ENCODE results near the gene SFMBT1.
"Not testable (repeated sequence)": the region's sequence is repeated elsewhere in the genome, so short reads cannot be mapped to it uniquely, and the experiment has no call there.

Gene SFMBT1

GRCh38 chr3:53072653-53073552 lies 27.0 kb upstream of the SFMBT1 start:
- WGBS, 2 experiments (ENCODE audit: insufficient coverage in 2 of 2), result 24 to 35% methylated on average over 23 to 30 of the region's 32 CpGs
- H3K4me3 ChIP-seq (ENCODE audit: extremely low read depth, insufficient read depth, low read length, poor library complexity, severe bottlenecking), result no peak overlapping the region

GRCh38 chr3:53071882-53072431 lies 26.1 kb upstream of the SFMBT1 start:
- no peak overlapping the region for H3K4me3 ChIP-seq (ENCODE audit: extremely low read depth, insufficient read depth, low read length, poor library complexity, severe bottlenecking)
- no peaks in the 10 kb centered on the region for H3K9me3 ChIP-seq (ENCODE audit: control insufficient read depth, low read length)
- WGBS, 2 experiments (ENCODE audit: insufficient coverage in 2 of 2), result 91 to 96% methylated on average over 10 to 11 of the region's 11 CpGs

More at GRCh38 chr3:53072653-53073552, 27.0 kb upstream of the SFMBT1 start:
- no peak overlapping the region for H3K27ac ChIP-seq (ENCODE audit: low read depth, low read length, severe bottlenecking)
- no peaks in the 10 kb centered on the region for H3K36me3 ChIP-seq (ENCODE audit: control insufficient read depth, insufficient read depth, low read length)
- H3K4me1 ChIP-seq (ENCODE audit: control insufficient read depth, insufficient read depth, low read length, poor library complexity, severe bottlenecking), result peaks cover 3% of the 10 kb centered on the region
- no peaks in the 10 kb centered on the region for H3K9me3 ChIP-seq (ENCODE audit: control insufficient read depth, low read length)

GRCh38 chr3:53069422-53070068 lies 23.7 kb upstream of the SFMBT1 start:
- no peak overlapping the region for H3K4me3 ChIP-seq (ENCODE audit: extremely low read depth, insufficient read depth, low read length, poor library complexity, severe bottlenecking)
- no peaks in the 10 kb centered on the region for H3K36me3 ChIP-seq (ENCODE audit: control insufficient read depth, insufficient read depth, low read length)
- H3K27ac ChIP-seq (ENCODE audit: low read depth, low read length, severe bottlenecking), result no peak overlapping the region
- no peaks in the 10 kb centered on the region for H3K9me3 ChIP-seq (ENCODE audit: control insufficient read depth, low read length)
- WGBS, 2 experiments (ENCODE audit: insufficient coverage in 2 of 2), result 61 to 70% methylated on average over 3 to 4 of the region's 4 CpGs
- H3K4me1 ChIP-seq (ENCODE audit: control insufficient read depth, insufficient read depth, low read length, poor library complexity, severe bottlenecking), result peaks cover 3% of the 10 kb centered on the region

More at GRCh38 chr3:53071882-53072431, 26.1 kb upstream of the SFMBT1 start:
- H3K36me3 ChIP-seq (ENCODE audit: control insufficient read depth, insufficient read depth, low read length), result no peaks in the 10 kb centered on the region
- peaks cover 3% of the 10 kb centered on the region for H3K4me1 ChIP-seq (ENCODE audit: control insufficient read depth, insufficient read depth, low read length, poor library complexity, severe bottlenecking)
- no peak overlapping the region for H3K27ac ChIP-seq (ENCODE audit: low read depth, low read length, severe bottlenecking)

- WGBS, 2 experiments (ENCODE audit: insufficient coverage in 2 of 2), result 88 to 94% methylated on average over 3 of the region's 3 CpGs
- Histone ChIP-seq H3K4me1 (ENCODE audit: control insufficient read depth, insufficient read depth, low read length, poor library complexity, severe bottlenecking) (peaks cover 3% of the 10 kb centered on the region), H3K9me3 (ENCODE audit: control insufficient read depth, low read length) (no peaks in the 10 kb centered on the region), H3K4me3 (ENCODE audit: extremely low read depth, insufficient read depth, low read length, poor library complexity, severe bottlenecking) (no peak overlapping the region), H3K27ac (ENCODE audit: low read depth, low read length, severe bottlenecking) (no peak overlapping the region), H3K36me3 (ENCODE audit: control insufficient read depth, insufficient read depth, low read length) (no peaks in the 10 kb centered on the region)
These were observed 22.3 kb upstream of the SFMBT1 start for GRCh38 chr3:53068176-53068575.

GRCh38 chr3:53067567-53067966 lies 21.7 kb upstream of the SFMBT1 start:
- WGBS, 2 experiments (ENCODE audit: insufficient coverage in 2 of 2), result 62 to 71% methylated on average over 2 to 3 of the region's 3 CpGs
- Histone ChIP-seq H3K4me1 (ENCODE audit: control insufficient read depth, insufficient read depth, low read length, poor library complexity, severe bottlenecking) (no peaks in the 10 kb centered on the region), H3K4me3 (ENCODE audit: extremely low read depth, insufficient read depth, low read length, poor library complexity, severe bottlenecking) (no peak overlapping the region), H3K27ac (ENCODE audit: low read depth, low read length, severe bottlenecking) (no peak overlapping the region), H3K9me3 (ENCODE audit: control insufficient read depth, low read length) (no peaks in the 10 kb centered on the region), H3K36me3 (ENCODE audit: control insufficient read depth, insufficient read depth, low read length) (no peaks in the 10 kb centered on the region)

- WGBS, 2 experiments (ENCODE audit: insufficient coverage in 2 of 2), result 87 to 96% methylated on average over 6 to 7 of the region's 7 CpGs
These were observed 20.1 kb upstream of the SFMBT1 start for GRCh38 chr3:53065841-53066480.

GRCh38 chr3:53062905-53063304 lies 17.0 kb upstream of the SFMBT1 start:
- WGBS, 2 experiments (ENCODE audit: insufficient coverage in 2 of 2), result no CpG with 5 or more reads among the region's 2 CpGs
- no peaks in the 10 kb centered on the region for H3K9me3 ChIP-seq (ENCODE audit: control insufficient read depth, low read length)
- H3K36me3 ChIP-seq (ENCODE audit: control insufficient read depth, insufficient read depth, low read length), result no peaks in the 10 kb centered on the region
- H3K27ac ChIP-seq (ENCODE audit: low read depth, low read length, severe bottlenecking), result no peak overlapping the region
- H3K4me3 ChIP-seq (ENCODE audit: extremely low read depth, insufficient read depth, low read length, poor library complexity, severe bottlenecking), result no peak overlapping the region
- no peaks in the 10 kb centered on the region for H3K4me1 ChIP-seq (ENCODE audit: control insufficient read depth, insufficient read depth, low read length, poor library complexity, severe bottlenecking)

More at GRCh38 chr3:53065841-53066480, 20.1 kb upstream of the SFMBT1 start:
- H3K36me3 ChIP-seq (ENCODE audit: control insufficient read depth, insufficient read depth, low read length), result no peaks in the 10 kb centered on the region
- H3K9me3 ChIP-seq (ENCODE audit: control insufficient read depth, low read length), result no peaks in the 10 kb centered on the region
- no peak overlapping the region for H3K4me3 ChIP-seq (ENCODE audit: extremely low read depth, insufficient read depth, low read length, poor library complexity, severe bottlenecking)
- no peaks in the 10 kb centered on the region for H3K4me1 ChIP-seq (ENCODE audit: control insufficient read depth, insufficient read depth, low read length, poor library complexity, severe bottlenecking)
- H3K27ac ChIP-seq (ENCODE audit: low read depth, low read length, severe bottlenecking), result no peak overlapping the region

- H3K27ac ChIP-seq (ENCODE audit: low read depth, low read length, severe bottlenecking), result no peak overlapping the region
- no peaks in the 10 kb centered on the region for H3K9me3 ChIP-seq (ENCODE audit: control insufficient read depth, low read length)
- H3K36me3 ChIP-seq (ENCODE audit: control insufficient read depth, insufficient read depth, low read length), result no peaks in the 10 kb centered on the region
- 86 to 93% methylated on average over 1 to 2 of the region's 2 CpGs for WGBS, 2 experiments (ENCODE audit: insufficient coverage in 2 of 2)
- no peaks in the 10 kb centered on the region for H3K4me1 ChIP-seq (ENCODE audit: control insufficient read depth, insufficient read depth, low read length, poor library complexity, severe bottlenecking)
- H3K4me3 ChIP-seq (ENCODE audit: extremely low read depth, insufficient read depth, low read length, poor library complexity, severe bottlenecking), result no peak overlapping the region
These were observed 10.6 kb upstream of the SFMBT1 start for GRCh38 chr3:53056442-53056841.

- WGBS, 2 experiments (ENCODE audit: insufficient coverage in 2 of 2), result 86 to 95% methylated on average over 4 to 5 of the region's 7 CpGs
These were observed 8.4 kb upstream of the SFMBT1 start for GRCh38 chr3:53054233-53054632.

GRCh38 chr3:53051929-53052328 lies 6.1 kb upstream of the SFMBT1 start:
- H3K36me3 ChIP-seq (ENCODE audit: control insufficient read depth, insufficient read depth, low read length), result no peaks in the 10 kb centered on the region
- H3K4me1 ChIP-seq (ENCODE audit: control insufficient read depth, insufficient read depth, low read length, poor library complexity, severe bottlenecking), result no peaks in the 10 kb centered on the region
- H3K4me3 ChIP-seq (ENCODE audit: extremely low read depth, insufficient read depth, low read length, poor library complexity, severe bottlenecking), result no peak overlapping the region
- H3K9me3 ChIP-seq (ENCODE audit: control insufficient read depth, low read length), result no peaks in the 10 kb centered on the region
- H3K27ac ChIP-seq (ENCODE audit: low read depth, low read length, severe bottlenecking), result no peak overlapping the region
- WGBS, 2 experiments (ENCODE audit: insufficient coverage in 2 of 2), result 100% methylated on average over 1 of the region's 2 CpGs; no CpG with 5 or more reads in 1 of the 2 experiments

More at GRCh38 chr3:53054233-53054632, 8.4 kb upstream of the SFMBT1 start:
- H3K9me3 ChIP-seq (ENCODE audit: control insufficient read depth, low read length); H3K4me3 ChIP-seq (ENCODE audit: extremely low read depth, insufficient read depth, low read length, poor library complexity, severe bottlenecking); H3K36me3 ChIP-seq (ENCODE audit: control insufficient read depth, insufficient read depth, low read length); H3K4me1 ChIP-seq (ENCODE audit: control insufficient read depth, insufficient read depth, low read length, poor library complexity, severe bottlenecking); H3K27ac ChIP-seq (ENCODE audit: low read depth, low read length, severe bottlenecking): not testable (repeated sequence)
